Measurements from ENCODE around the gene SPATA1.
"Not testable (repeated sequence)": the region's sequence is repeated elsewhere in the genome, so short reads cannot be mapped to it uniquely, and the experiment has no call there.

Gene SPATA1

DNA sequence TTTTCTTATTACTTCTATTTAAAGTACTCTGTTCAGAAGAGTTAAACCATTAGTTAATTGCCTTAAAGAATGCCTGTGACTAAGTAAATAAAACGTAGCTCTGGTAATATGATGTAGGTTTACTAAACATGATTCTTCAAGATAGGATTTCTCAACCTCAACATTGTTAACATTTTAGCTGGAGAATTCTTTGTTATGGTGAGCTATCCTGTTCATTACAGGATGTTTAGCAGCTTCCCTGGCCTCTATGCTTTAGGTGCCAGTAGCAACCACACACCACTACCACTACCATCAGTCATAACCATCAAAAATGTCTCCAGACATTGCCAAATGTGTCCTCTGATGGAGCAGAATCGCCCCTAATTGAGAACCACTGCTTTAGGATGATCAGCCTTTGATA, 16.4 kb upstream of the SPATA1 start:
- Histone ChIP-seq H3K27me3 (ENCODE audit: control insufficient read depth, insufficient read depth, low read length, poor library complexity, severe bottlenecking) (no peaks in the 10 kb centered on the region), H3K27ac (ENCODE audit: insufficient read depth, low read depth, low read length, poor library complexity, severe bottlenecking) (no peak overlapping the region), H3K4me3 (ENCODE audit: insufficient read depth, low read depth, low read length) (no peak overlapping the region), H3K36me3 (ENCODE audit: control insufficient read depth, insufficient read depth, low read length) (peaks cover 30% of the 10 kb centered on the region), H3K9me3 (ENCODE audit: control insufficient read depth, low read length) (no peaks in the 10 kb centered on the region), H3K4me1 (ENCODE audit: control insufficient read depth, insufficient read depth, low read length) (no peaks in the 10 kb centered on the region)
- 86 to 96% methylated on average over 1 to 2 of the region's 2 CpGs for WGBS, 2 experiments

DNA sequence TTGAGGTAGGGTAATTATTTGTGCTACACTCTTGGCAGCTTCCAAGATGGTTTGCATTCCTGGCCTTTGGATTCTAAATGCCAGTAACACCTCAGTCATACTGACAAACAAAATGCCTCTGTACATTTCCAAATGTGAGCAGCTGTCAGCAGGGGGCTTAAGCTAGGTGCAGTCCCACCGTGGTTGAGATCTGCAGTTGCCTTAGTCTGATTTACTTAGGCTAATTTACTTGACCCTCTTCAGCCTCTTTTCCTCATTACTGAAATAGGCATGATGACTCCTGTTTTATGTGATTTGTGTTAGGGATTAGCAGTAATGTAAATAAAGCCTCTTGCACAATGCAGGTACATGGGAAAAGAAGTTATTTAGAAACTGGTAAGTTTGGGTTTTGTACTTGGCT, 13.5 kb upstream of the SPATA1 start:
- Histone ChIP-seq H3K27ac (ENCODE audit: insufficient read depth, low read depth, low read length, poor library complexity, severe bottlenecking) (no peak overlapping the region), H3K36me3 (ENCODE audit: control insufficient read depth, insufficient read depth, low read length) (peaks cover 41% of the 10 kb centered on the region), H3K4me3 (ENCODE audit: insufficient read depth, low read depth, low read length) (no peak overlapping the region), H3K27me3 (ENCODE audit: control insufficient read depth, insufficient read depth, low read length, poor library complexity, severe bottlenecking) (no peaks in the 10 kb centered on the region), H3K9me3 (ENCODE audit: control insufficient read depth, low read length) (no peaks in the 10 kb centered on the region), H3K4me1 (ENCODE audit: control insufficient read depth, insufficient read depth, low read length) (no peaks in the 10 kb centered on the region)
- WGBS, 2 experiments: 82 to 86% methylated on average over 1 of the region's 1 CpG

DNA sequence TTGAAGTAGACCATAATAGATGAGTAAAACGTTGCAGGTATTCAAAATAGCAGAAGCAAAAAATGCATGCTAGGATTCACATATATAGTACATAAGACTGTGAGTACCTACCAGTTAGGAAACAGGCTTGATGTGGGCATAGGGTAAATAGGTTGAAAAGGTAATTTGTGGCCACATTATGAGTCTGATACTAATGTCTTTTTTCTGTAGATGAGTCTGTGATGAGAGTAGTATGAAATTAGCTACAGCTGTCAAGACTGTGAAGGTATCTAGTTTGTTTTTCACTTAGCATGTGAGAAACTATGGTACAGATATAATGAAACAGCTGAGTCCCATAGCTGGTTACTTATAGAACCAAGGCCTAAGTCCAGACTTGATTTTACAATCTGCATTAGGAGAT, 12.4 kb upstream of the SPATA1 start:
- 100% methylated on average over 1 of the region's 1 CpG for WGBS, 2 experiments
- Histone ChIP-seq H3K27ac (ENCODE audit: insufficient read depth, low read depth, low read length, poor library complexity, severe bottlenecking) (no peak overlapping the region), H3K9me3 (ENCODE audit: control insufficient read depth, low read length) (no peaks in the 10 kb centered on the region), H3K36me3 (ENCODE audit: control insufficient read depth, insufficient read depth, low read length) (peaks cover 49% of the 10 kb centered on the region), H3K27me3 (ENCODE audit: control insufficient read depth, insufficient read depth, low read length, poor library complexity, severe bottlenecking) (no peaks in the 10 kb centered on the region), H3K4me3 (ENCODE audit: insufficient read depth, low read depth, low read length) (no peak overlapping the region), H3K4me1 (ENCODE audit: control insufficient read depth, insufficient read depth, low read length) (no peaks in the 10 kb centered on the region)

DNA sequence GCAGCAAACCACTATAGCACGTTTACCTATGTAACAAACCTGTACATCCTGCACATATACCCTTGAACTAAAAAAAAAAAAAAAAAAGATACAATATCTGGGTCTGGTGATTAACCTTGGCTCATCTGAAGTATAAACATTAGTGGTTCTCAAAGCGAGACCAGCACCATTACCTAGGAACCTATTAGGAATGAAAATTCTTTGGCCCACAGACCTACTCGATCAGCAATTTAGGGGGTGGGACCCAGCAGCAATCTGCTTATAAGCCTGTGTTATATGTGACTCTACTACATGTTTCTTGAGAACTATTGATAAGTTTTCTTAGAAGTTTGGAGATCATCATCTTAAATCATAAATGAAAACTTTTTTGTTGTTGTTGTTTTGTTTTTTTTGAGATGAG, 9.7 kb upstream of the SPATA1 start:
- Histone ChIP-seq H3K27ac (ENCODE audit: insufficient read depth, low read depth, low read length, poor library complexity, severe bottlenecking) (no peak overlapping the region), H3K36me3 (ENCODE audit: control insufficient read depth, insufficient read depth, low read length) (peaks cover 42% of the 10 kb centered on the region), H3K4me3 (ENCODE audit: insufficient read depth, low read depth, low read length) (no peak overlapping the region), H3K27me3 (ENCODE audit: control insufficient read depth, insufficient read depth, low read length, poor library complexity, severe bottlenecking) (no peaks in the 10 kb centered on the region), H3K9me3 (ENCODE audit: control insufficient read depth, low read length) (no peaks in the 10 kb centered on the region), H3K4me1 (ENCODE audit: control insufficient read depth, insufficient read depth, low read length) (no peaks in the 10 kb centered on the region)
- WGBS, 2 experiments: 84 to 95% methylated on average over 2 to 3 of the region's 3 CpGs

DNA sequence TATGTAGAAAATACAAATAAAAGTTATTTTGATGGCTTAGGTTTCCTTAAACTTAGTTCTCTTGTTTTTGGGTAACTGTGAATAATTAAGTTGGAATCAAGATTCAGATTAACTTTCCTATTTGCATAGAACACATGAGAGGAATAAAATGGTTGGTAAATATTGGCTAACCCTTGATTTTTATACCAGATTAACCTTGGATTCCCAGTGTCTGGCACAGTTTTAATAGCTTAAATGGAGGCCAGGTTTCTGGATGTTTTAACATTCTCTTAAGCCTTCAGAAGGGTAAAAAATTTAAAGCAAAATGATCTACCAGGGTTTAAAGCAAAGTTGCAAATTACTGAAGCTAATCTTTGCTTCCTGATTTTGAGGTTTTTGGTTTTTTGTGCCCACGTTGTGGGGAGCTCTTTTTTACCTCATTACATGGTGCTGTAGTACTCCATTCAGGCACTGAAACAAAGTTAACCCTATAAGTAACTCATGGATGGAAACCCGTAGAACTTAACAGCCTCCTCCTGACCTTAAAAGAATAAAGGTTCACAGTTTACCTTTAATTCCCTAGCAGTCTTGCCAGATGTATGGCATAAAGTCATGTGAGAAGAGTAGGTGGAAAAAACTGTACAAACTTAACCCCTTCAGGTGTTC, 8.4 kb upstream of the SPATA1 start:
- Histone ChIP-seq H3K4me1 (ENCODE audit: control insufficient read depth, insufficient read depth, low read length) (no peaks in the 10 kb centered on the region), H3K9me3 (ENCODE audit: control insufficient read depth, low read length) (no peaks in the 10 kb centered on the region), H3K4me3 (ENCODE audit: insufficient read depth, low read depth, low read length) (no peak overlapping the region), H3K27me3 (ENCODE audit: control insufficient read depth, insufficient read depth, low read length, poor library complexity, severe bottlenecking) (no peaks in the 10 kb centered on the region), H3K27ac (ENCODE audit: insufficient read depth, low read depth, low read length, poor library complexity, severe bottlenecking) (no peak overlapping the region), H3K36me3 (ENCODE audit: control insufficient read depth, insufficient read depth, low read length) (peaks cover 31% of the 10 kb centered on the region)
- 83 to 89% methylated on average over 2 of the region's 2 CpGs for WGBS, 2 experiments

DNA sequence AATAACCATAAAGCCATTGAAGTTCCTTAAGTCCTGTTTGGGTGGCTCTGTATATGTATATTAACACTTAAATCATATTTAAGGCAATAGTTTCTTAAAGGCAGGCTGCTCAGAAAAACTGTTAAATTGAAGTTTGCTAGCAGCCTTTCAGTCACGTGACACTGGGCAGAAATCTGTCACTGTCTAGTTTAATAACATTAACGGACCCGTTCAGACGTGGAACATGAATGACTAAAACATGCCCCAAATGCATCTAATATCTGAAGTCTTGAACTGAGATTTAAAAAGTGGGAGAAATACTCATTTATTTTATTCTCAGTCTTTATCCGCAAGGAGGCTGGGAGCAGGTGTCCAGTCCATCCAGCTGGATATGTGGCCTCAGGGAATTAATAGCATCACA, 3.3 kb upstream of the SPATA1 start:
- WGBS, 2 experiments: 94 to 99% methylated on average over 5 of the region's 5 CpGs
- H3K4me3 ChIP-seq (ENCODE audit: insufficient read depth, low read depth, low read length): no peak overlapping the region
- no peak overlapping the region for H3K27ac ChIP-seq (ENCODE audit: insufficient read depth, low read depth, low read length, poor library complexity, severe bottlenecking)

DNA sequence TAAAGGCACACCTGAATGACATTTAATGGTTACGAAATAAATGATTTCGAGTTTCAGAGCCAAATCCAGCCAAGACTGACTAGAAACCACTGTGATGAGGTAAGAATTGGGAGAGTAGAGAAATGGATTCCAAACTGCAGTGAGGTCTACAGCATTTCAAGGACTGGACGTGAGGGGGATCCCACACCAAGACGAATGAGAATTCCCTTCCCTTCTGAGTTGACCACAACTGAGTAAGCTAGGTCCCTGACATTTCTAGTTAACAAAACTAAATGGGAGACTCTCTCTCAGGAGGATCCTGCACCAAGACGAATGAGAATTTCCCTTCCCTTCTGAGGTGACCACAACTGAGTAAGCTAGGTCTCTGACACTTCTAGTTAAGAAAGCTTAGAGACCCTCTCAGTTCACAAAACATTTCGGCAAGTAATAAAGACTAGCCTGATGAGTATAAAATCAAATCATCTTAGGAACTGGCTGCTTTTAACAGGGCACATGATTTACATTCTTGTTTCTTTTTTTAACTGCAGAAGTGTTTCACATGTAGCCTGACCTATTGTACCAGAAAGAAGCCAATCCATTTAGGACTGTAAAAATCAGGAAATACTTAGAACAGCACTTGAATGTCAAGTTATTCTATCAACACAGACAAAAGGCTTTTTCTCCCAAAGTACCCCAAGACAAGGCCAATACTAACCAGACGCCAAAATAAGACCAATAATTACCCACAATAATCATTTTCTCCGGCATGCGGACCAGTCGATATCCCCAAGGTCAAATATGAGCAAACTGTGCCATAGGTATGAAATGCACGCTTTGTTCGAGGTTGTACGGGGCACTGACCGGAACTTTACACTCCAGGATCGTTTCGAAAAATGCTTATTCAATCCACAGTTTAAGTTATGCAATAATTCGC, 1.4 kb upstream of the SPATA1 start:
- no peaks in the 10 kb centered on the region for H3K27me3 ChIP-seq (ENCODE audit: control insufficient read depth, insufficient read depth, low read length, poor library complexity, severe bottlenecking)
- peaks cover 6% of the 10 kb centered on the region for H3K36me3 ChIP-seq (ENCODE audit: control insufficient read depth, insufficient read depth, low read length)
- H3K4me1 ChIP-seq (ENCODE audit: control insufficient read depth, insufficient read depth, low read length): peaks cover 6% of the 10 kb centered on the region
- H3K4me3 ChIP-seq (ENCODE audit: insufficient read depth, low read depth, low read length): peak overlapping the region; percentile 77
- H3K27ac ChIP-seq (ENCODE audit: insufficient read depth, low read depth, low read length, poor library complexity, severe bottlenecking): no peak overlapping the region
- H3K9me3 ChIP-seq (ENCODE audit: control insufficient read depth, low read length): no peaks in the 10 kb centered on the region
- 16 to 17% methylated on average over 17 of the region's 17 CpGs for WGBS, 2 experiments

More for the DNA sequence above, 3.3 kb upstream of the SPATA1 start:
- Histone ChIP-seq H3K36me3 (ENCODE audit: control insufficient read depth, insufficient read depth, low read length) (peaks cover 12% of the 10 kb centered on the region), H3K27me3 (ENCODE audit: control insufficient read depth, insufficient read depth, low read length, poor library complexity, severe bottlenecking) (no peaks in the 10 kb centered on the region), H3K9me3 (ENCODE audit: control insufficient read depth, low read length) (no peaks in the 10 kb centered on the region), H3K4me1 (ENCODE audit: control insufficient read depth, insufficient read depth, low read length) (peaks cover 6% of the 10 kb centered on the region)

DNA sequence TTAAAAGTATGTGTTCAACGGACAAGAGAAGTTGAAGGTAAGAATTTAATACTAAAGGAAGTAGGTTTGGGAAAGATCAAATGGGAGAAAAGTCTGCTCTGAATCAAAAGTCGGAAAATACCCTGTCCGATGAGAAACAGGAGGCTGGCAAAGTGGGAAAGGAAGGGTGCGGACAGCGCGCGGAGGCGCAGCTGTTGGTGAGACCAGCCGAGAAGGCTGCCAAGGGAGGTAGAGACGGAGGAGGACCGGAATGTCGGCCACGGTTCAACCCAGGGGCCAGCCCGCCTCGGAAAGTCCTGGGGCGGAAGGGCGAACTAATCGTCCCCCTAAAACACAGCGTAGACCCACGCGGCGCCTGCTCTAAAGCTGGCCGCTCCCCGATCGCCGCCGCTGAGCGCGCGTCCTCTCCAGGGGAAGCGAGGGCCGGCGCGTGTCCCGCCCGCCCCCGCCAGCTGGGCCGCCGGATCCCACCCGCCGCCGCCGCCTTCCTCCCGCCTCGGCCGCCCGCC, 639 bp upstream of the SPATA1 start:
- WGBS, 2 experiments: 0 to 1% methylated on average over 47 of the region's 47 CpGs
- no peaks in the 10 kb centered on the region for H3K27me3 ChIP-seq (ENCODE audit: control insufficient read depth, insufficient read depth, low read length, poor library complexity, severe bottlenecking)
- H3K36me3 ChIP-seq (ENCODE audit: control insufficient read depth, insufficient read depth, low read length): peaks cover 6% of the 10 kb centered on the region
- H3K4me3 ChIP-seq (ENCODE audit: insufficient read depth, low read depth, low read length): peak overlapping the region; percentile 77
- H3K27ac ChIP-seq (ENCODE audit: insufficient read depth, low read depth, low read length, poor library complexity, severe bottlenecking): peak overlapping the region; percentile 95
- H3K9me3 ChIP-seq (ENCODE audit: control insufficient read depth, low read length): no peaks in the 10 kb centered on the region
- H3K4me1 ChIP-seq (ENCODE audit: control insufficient read depth, insufficient read depth, low read length): peaks cover 6% of the 10 kb centered on the region

DNA sequence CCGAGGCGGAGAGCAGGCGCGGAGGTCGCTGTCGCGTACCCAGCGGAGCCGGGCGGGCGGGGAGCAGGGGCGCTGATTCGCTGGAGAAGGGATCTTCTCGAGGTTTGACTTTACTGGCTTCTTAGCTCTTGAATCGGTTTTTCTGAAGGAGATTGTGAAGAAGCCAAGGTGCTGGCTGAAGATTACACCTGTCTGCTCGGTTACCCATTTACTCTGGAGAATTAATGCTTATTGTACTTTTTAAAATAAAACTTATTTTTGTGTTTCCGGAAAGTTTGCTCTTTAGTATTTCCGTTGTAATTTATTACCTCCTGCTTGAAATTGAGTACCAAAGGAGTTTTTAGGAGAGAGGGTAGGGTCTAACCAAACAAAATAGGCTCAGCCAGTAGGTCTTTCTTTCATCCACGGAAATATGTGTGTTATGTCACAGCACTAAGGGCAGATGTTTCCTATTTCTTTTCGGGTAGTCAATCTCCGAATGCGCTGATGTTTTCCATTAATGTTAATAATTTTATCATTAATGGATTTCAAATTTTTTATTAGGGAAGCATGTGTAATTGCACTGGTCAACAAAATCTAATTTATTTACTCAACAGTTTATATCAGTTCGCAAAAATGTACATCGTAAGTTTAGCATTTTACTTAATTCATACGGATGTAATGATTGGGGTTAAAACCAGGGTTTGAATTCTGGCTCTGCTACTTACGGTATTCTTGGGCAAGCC, 705 bp downstream of the SPATA1 start:
- Histone ChIP-seq H3K9me3 (ENCODE audit: control insufficient read depth, low read length) (no peaks in the 10 kb centered on the region), H3K36me3 (ENCODE audit: control insufficient read depth, insufficient read depth, low read length) (no peaks in the 10 kb centered on the region), H3K4me3 (ENCODE audit: insufficient read depth, low read depth, low read length) (peak overlapping the region; percentile 77), H3K4me1 (ENCODE audit: control insufficient read depth, insufficient read depth, low read length) (peaks cover 6% of the 10 kb centered on the region), H3K27ac (ENCODE audit: insufficient read depth, low read depth, low read length, poor library complexity, severe bottlenecking) (peak overlapping the region; percentile 95), H3K27me3 (ENCODE audit: control insufficient read depth, insufficient read depth, low read length, poor library complexity, severe bottlenecking) (no peaks in the 10 kb centered on the region)
- WGBS, 2 experiments: 18% methylated on average over 22 to 24 of the region's 26 CpGs

DNA sequence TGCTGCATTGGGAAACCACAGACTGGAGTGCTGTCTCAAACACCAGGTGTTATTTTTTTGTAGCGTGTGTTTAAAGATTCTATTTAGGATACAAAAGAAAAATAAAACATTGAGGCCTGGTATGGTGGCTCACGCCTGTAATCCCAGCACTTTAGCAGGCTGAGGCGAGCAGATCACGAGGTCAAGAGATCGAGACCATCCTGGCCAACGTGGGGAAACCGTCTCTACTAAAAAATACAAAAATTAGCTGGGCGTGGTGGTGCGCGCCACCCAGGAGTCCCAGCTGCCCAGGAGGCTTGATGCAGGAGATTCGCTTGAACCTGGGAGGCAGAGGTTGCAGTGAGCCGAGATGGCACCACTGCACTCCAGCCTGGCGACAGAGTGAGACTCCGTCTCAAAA, 1.7 kb downstream of the SPATA1 start:
- H3K4me1 ChIP-seq (ENCODE audit: control insufficient read depth, insufficient read depth, low read length); H3K4me3 ChIP-seq (ENCODE audit: insufficient read depth, low read depth, low read length); H3K9me3 ChIP-seq (ENCODE audit: control insufficient read depth, low read length); H3K27ac ChIP-seq (ENCODE audit: insufficient read depth, low read depth, low read length, poor library complexity, severe bottlenecking); H3K36me3 ChIP-seq (ENCODE audit: control insufficient read depth, insufficient read depth, low read length); H3K27me3 ChIP-seq (ENCODE audit: control insufficient read depth, insufficient read depth, low read length, poor library complexity, severe bottlenecking): not testable (repeated sequence)
- WGBS, 2 experiments: 95 to 97% methylated on average over 14 of the region's 14 CpGs
